B cell (primary cell): ENCODE results near the gene GPR15LG. TPM values are rescaled to one million over a fixed set of nuclear protein-coding genes. Genes with fewer than 3 reads are reported as not detected.

ENCODE experiments used
- ATAC-seq: fragments of 200-7000 bp; cut with Tn5 transposase; one replicate; pipeline ENCODE4 v1.10.0; 2021; ENCODE audit warnings: low read depth, mild to moderate bottlenecking, moderate number of reproducible peaks, moderate library complexity
- CTCF ChIA-PET: fragments of 350-600 bp; sonication (Branson Sonifier 250); formaldehyde crosslinking; loops from one replicate; lab custom pipeline; 2021; ENCODE audit warnings: antibody characterized with exemption, inconsistent platforms; lab: Charles Lee
- POLR2A ChIA-PET: fragments of 350-600 bp; sonication (Branson Sonifier 250); formaldehyde crosslinking; loops from one replicate; lab custom pipeline; 2021; ENCODE audit warnings: antibody characterized with exemption; lab: Charles Lee
- DNase-seq: peaks from one replicate; pipeline ENCODE4 v3.0.0; 2013
- H2AFZ ChIP-seq: 2 replicates; pipeline ENCODE4 v1.6.1; 2012; ENCODE audit warnings: mild to moderate bottlenecking, low read depth, low read length; ENCODE audit not compliant: insufficient read depth, poor library complexity, severe bottlenecking
- H3K27ac ChIP-seq, 2 donors: 1 replicate in 1 of 2; 2 replicates in 1 of 2; pipeline ENCODE4 v1.5.1; 2012 to 2013; ENCODE audit warnings: low read length in 2 of 2, mild to moderate bottlenecking in 2 of 2, moderate library complexity in 1 of 2
- H3K27me3 ChIP-seq, 4 experiments: fragments of 200-600 bp in 1 of 4; sonication (generic) in 1 of 4; replicated peaks in 1 of 4; 1 replicate in 2 of 4; 2 replicates in 2 of 4; pipeline versions ENCODE4 v1.6.1 to v1.7.0; 2013 to 2016; ENCODE audit warnings: low read length in 3 of 4, mild to moderate bottlenecking in 2 of 4, mixed read lengths in 1 of 4, moderate library complexity in 1 of 4; ENCODE audit not compliant: insufficient read depth in 4 of 4, control insufficient read depth in 3 of 4; ENCODE audit errors: control extremely low read depth in 1 of 4
- H3K36me3 ChIP-seq, 2 experiments: replicated peaks in 1 of 2; 1 replicate in 1 of 2; 2 replicates in 1 of 2; pipeline versions ENCODE4 v1.6.1 to v1.7.1; 2013; ENCODE audit warnings: low read length in 1 of 2; ENCODE audit not compliant: insufficient read depth in 2 of 2, control insufficient read depth in 1 of 2; ENCODE audit errors: control extremely low read depth in 1 of 2, extremely low read depth in 1 of 2
- H3K4me1 ChIP-seq, 2 donors: fragments of 200-600 bp in 1 of 2; sonication (generic) in 1 of 2; 1 replicate in 1 of 2; 2 replicates in 1 of 2; pipeline versions ENCODE4 v1.5.1 to v1.6.1; 2013 to 2017; ENCODE audit warnings: low read length in 2 of 2; ENCODE audit not compliant: control insufficient read depth in 2 of 2, insufficient read depth in 2 of 2
- H3K4me2 ChIP-seq: replicated peaks from 2 replicates; pipeline ENCODE3; 2012; ENCODE audit warnings: mild to moderate bottlenecking, low read depth, low read length; ENCODE audit not compliant: poor library complexity, severe bottlenecking
- H3K4me3 ChIP-seq, 5 experiments: fragments of 200-600 bp in 1 of 5; sonication (generic) in 1 of 5; 1 replicate in 3 of 5; 2 replicates in 2 of 5; pipeline versions ENCODE4 v1.5.1 to v1.7.0; 2011 to 2016; ENCODE audit warnings: low read length in 4 of 5, mild to moderate bottlenecking in 4 of 5, low read depth in 2 of 5, control low read depth in 1 of 5, moderate library complexity in 1 of 5; ENCODE audit not compliant: insufficient read depth in 1 of 5; ENCODE audit errors: control extremely low read depth in 1 of 5, extremely low read depth in 1 of 5
- H3K79me2 ChIP-seq: fragments of 200-600 bp; sonication (generic); one replicate; pipeline ENCODE4 v1.6.0; 2016; ENCODE audit warnings: low read length; ENCODE audit not compliant: control insufficient read depth, insufficient read depth
- H3K9ac ChIP-seq: fragments of 200-600 bp; sonication (generic); 2 replicates; pipeline ENCODE4 v1.6.1; 2017; ENCODE audit warnings: mild to moderate bottlenecking, low read length, moderate library complexity
- H3K9me3 ChIP-seq, 3 donors: one replicate each; pipeline versions ENCODE4 v1.6.1 to v1.7.1; 2013; ENCODE audit warnings: low read length in 2 of 3; ENCODE audit not compliant: control insufficient read depth in 2 of 3, insufficient read depth in 1 of 3; ENCODE audit errors: control extremely low read depth in 1 of 3
- H4K20me1 ChIP-seq: 2 replicates; pipeline ENCODE4 v1.6.0; 2012; ENCODE audit warnings: mild to moderate bottlenecking, low read length; ENCODE audit not compliant: insufficient read depth, control insufficient read depth, poor library complexity, severe bottlenecking
- H3K27ac Mint-ChIP-seq: one replicate; pipeline ENCODE4 v1.8.0; 2021; ENCODE audit warnings: mixed read lengths
- H3K27me3 Mint-ChIP-seq: one replicate; pipeline ENCODE4 v1.8.0; 2021; ENCODE audit warnings: mixed read lengths
- H3K4me1 Mint-ChIP-seq: one replicate; pipeline ENCODE4 v1.8.0; 2021; ENCODE audit warnings: mixed read lengths
- H3K4me3 Mint-ChIP-seq: one replicate; pipeline ENCODE4 v1.8.0; 2021; ENCODE audit warnings: mixed read lengths
- H3K9me3 Mint-ChIP-seq: one replicate; pipeline ENCODE4 v1.8.0; 2022; ENCODE audit warnings: mixed read lengths; ENCODE audit not compliant: insufficient read depth
- EZH2 ChIP-seq: IDR thresholded peaks from 2 replicates; pipeline ENCODE4 v1.6.1; 2012; ENCODE audit warnings: borderline replicate concordance, low read depth, mild to moderate bottlenecking, moderate library complexity, low read length; ENCODE audit not compliant: insufficient read depth, poor library complexity, severe bottlenecking
- WGBS: methylation state at CpG from one replicate; pipeline ENCODE4 v1.1.5; 2013; ENCODE audit warnings: missing lambda C conversion rate; ENCODE audit not compliant: insufficient coverage; 5-methylcytosine and 5-hydroxymethylcytosine counted together
- intact Hi-C: fragments of 100-400 bp; cut with micrococcal nuclease; formaldehyde crosslinking; loops from one replicate; pipeline ENCODE4 v1.10.0; 2022
- polyA plus RNA-seq: library from polyadenylated mRNA; depleted of rRNA; stranded (reverse); fragments of >200 nt; gene quantifications from 2 replicates; pipeline ENCODE4 v1.2.3, GENCODE V29; 2012
- total RNA-seq, 2 donors: library from RNA; stranded (reverse); fragments of 120-200 nt in 1 of 2; gene quantifications; 1 replicate in 1 of 2; 2 replicates in 1 of 2; pipeline versions ENCODE4 v1.2.3 to v1.2.4, GENCODE V29; 2013 to 2022
- TF ChIP-seq, protein P1 (sequence below): fragments of 200-600 bp; IDR thresholded peaks from one replicate; pipeline ENCODE4 v1.8.0; 2022; ENCODE audit warnings: antibody characterized with exemption, mild to moderate bottlenecking

The GPR15LG gene
- total and polyA plus RNA-seq, 2 donors (not counting 1 experiment from before 2014, with no cell fraction given): not detected

DNA sequence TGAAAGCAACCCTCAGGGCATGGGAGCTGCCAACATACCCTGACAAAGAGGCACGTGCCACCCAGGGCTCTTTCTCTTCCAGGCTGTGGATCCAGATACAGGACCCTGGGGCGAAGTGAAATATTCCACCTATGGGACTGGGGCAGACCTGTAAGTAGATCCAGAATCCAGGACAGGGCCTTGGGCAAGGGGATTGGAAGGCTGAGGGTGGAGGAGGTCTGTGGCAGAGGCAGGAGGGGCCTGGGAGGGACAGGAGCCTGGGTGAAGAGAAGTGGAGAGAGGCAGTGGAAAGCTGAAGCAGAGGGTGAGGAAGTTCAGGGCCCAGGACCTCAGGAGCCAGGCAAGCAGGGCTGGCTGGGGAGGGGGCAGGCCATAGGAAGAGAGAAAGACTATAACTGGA, 38.0 kb downstream of the GPR15LG start:
- Histone ChIP-seq H3K36me3 (no peaks in the 10 kb centered on the region), H3K4me1 (no peaks in the 10 kb centered on the region), H2AFZ (no peak overlapping the region), H3K79me2 (no peaks in the 10 kb centered on the region), H4K20me1 (no peaks in the 10 kb centered on the region), H3K4me2 (no peak overlapping the region), H3K27me3 (peaks cover 0 to 4% (median 2%) of the 10 kb centered on the region in 4 experiments), H3K9me3 (no peaks in the 10 kb centered on the region), H3K9ac (no peak overlapping the region), H3K27ac (no peak overlapping the region), H3K4me3 (no peak overlapping the region)
- DNase-seq: no peak
- POLR2A ChIA-PET: no interaction called here
- TF ChIP-seq, protein P1, sequence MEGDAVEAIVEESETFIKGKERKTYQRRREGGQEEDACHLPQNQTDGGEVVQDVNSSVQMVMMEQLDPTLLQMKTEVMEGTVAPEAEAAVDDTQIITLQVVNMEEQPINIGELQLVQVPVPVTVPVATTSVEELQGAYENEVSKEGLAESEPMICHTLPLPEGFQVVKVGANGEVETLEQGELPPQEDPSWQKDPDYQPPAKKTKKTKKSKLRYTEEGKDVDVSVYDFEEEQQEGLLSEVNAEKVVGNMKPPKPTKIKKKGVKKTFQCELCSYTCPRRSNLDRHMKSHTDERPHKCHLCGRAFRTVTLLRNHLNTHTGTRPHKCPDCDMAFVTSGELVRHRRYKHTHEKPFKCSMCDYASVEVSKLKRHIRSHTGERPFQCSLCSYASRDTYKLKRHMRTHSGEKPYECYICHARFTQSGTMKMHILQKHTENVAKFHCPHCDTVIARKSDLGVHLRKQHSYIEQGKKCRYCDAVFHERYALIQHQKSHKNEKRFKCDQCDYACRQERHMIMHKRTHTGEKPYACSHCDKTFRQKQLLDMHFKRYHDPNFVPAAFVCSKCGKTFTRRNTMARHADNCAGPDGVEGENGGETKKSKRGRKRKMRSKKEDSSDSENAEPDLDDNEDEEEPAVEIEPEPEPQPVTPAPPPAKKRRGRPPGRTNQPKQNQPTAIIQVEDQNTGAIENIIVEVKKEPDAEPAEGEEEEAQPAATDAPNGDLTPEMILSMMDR: no peak
- TF ChIP-seq EZH2: no peak
- peaks cover 24% of the 10 kb centered on the region for H3K27me3 Mint-ChIP-seq
- no peak overlapping the region for H3K4me3 Mint-ChIP-seq
- intact Hi-C loops: no loop called here
- no peaks in the 10 kb centered on the region for H3K4me1 Mint-ChIP-seq
- CTCF ChIA-PET: interaction anchor here (1.0 to 4.0 kb wide), 3 partner anchors 14 to 72 kb away, joined by 3 to 25 read pairs (median 3); no protein-coding TSS in a partner anchor
- H3K9me3 Mint-ChIP-seq: no peaks in the 10 kb centered on the region
- ATAC-seq: no peak
- H3K27ac Mint-ChIP-seq: no peak overlapping the region
- 75% methylated on average over 2 of the region's 2 CpGs for WGBS

DNA sequence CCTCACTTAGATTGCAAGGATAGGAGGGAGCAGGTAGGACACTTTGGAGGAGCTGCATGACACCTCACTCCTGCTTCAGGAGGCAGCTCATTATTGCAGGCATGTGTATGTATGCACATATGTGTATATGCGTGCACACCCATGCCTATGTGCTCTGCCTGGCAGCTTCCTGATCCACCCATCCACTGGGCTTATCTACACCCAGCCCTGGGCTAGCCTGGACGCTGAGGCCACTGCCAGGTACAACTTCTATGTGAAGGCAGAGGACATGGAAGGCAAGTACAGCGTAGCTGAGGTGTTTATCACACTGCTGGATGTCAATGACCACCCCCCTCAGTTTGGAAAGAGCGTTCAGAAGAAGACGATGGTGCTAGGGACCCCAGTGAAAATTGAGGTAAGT, 38.4 kb downstream of the GPR15LG start:
- Mint-ChIP-seq H3K27me3 (peaks cover 20% of the 10 kb centered on the region), H3K27ac (no peak overlapping the region)
- CTCF ChIA-PET: interaction anchor here (1.0 to 4.0 kb wide), 3 partner anchors 14 to 72 kb away, joined by 3 to 25 read pairs (median 3); no protein-coding TSS in a partner anchor

More for the DNA sequence above, 38.4 kb downstream of the GPR15LG start:
- Histone ChIP-seq H4K20me1 (no peaks in the 10 kb centered on the region), H3K9ac (no peak overlapping the region), H2AFZ (no peak overlapping the region), H3K27ac (no peak overlapping the region), H3K4me1 (no peaks in the 10 kb centered on the region), H3K36me3 (no peaks in the 10 kb centered on the region), H3K27me3 (peaks cover 0 to 4% (median 2%) of the 10 kb centered on the region in 4 experiments), H3K79me2 (no peaks in the 10 kb centered on the region), H3K4me3 (no peak overlapping the region), H3K9me3 (no peaks in the 10 kb centered on the region), H3K4me2 (no peak overlapping the region)
- Mint-ChIP-seq H3K4me3 (no peak overlapping the region), H3K4me1 (no peaks in the 10 kb centered on the region), H3K9me3 (no peaks in the 10 kb centered on the region)
- POLR2A ChIA-PET: no interaction called here
- 92% methylated on average over 5 of the region's 5 CpGs for WGBS
- DNase-seq: no peak
- intact Hi-C loops: no loop called here
- no peak for ATAC-seq
- TF ChIP-seq, protein P1: no peak
- no peak for TF ChIP-seq EZH2
